Right forelimb (tissue), 1 donor: ENCODE data around the gene FAM241A.

Experiments used
- DNase-seq: peaks from one replicate; pipeline ENCODE4 v3.0.0-alpha.2; 2018

The FAM241A gene

DNA sequence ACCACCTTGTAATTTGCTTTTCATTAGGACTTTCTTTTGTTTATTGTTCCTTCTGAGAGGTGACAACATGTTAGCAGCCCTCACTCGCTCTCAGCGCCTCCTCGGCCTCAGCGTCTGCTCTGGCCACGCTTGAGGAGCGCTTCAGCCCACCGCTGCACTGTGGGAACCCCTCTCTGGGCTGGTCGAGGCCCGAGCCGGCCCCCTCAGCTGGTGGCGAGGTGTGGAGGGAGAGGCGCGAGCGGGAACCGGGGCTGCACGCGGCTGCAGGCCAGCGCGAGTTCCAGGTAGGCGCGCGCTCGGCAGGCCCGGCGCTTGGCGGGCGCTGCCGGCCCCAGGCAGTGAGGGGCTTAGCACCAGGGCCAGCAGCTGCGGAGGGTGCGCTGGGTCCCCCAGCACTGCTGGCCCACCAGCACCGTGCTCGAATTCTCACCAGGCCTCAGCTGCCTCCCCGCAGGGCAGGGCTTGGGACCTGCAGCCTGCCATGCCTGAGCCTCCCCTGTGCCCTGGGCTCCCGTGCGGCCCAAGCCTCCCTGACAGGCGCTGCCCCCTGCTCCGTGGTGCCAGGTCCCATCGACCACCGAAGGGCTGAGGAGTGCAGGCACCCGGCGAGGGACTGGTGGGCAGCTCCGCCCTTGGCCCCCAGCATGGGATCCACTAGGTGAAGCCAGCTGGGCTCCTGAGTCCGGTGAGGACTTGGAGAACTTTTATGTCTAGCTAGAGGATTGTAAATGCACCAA, 77.1 kb downstream of the FAM241A start:
- no peak for DNase-seq

- DNase-seq, result no peak
Observed at GRCh38 chr4:112225157-112225556, 79.9 kb downstream of the FAM241A start.

GRCh38 chr4:112230879-112231778, 85.9 kb downstream of the FAM241A start:
- DNase-seq, result peak; percentile 99

DNA sequence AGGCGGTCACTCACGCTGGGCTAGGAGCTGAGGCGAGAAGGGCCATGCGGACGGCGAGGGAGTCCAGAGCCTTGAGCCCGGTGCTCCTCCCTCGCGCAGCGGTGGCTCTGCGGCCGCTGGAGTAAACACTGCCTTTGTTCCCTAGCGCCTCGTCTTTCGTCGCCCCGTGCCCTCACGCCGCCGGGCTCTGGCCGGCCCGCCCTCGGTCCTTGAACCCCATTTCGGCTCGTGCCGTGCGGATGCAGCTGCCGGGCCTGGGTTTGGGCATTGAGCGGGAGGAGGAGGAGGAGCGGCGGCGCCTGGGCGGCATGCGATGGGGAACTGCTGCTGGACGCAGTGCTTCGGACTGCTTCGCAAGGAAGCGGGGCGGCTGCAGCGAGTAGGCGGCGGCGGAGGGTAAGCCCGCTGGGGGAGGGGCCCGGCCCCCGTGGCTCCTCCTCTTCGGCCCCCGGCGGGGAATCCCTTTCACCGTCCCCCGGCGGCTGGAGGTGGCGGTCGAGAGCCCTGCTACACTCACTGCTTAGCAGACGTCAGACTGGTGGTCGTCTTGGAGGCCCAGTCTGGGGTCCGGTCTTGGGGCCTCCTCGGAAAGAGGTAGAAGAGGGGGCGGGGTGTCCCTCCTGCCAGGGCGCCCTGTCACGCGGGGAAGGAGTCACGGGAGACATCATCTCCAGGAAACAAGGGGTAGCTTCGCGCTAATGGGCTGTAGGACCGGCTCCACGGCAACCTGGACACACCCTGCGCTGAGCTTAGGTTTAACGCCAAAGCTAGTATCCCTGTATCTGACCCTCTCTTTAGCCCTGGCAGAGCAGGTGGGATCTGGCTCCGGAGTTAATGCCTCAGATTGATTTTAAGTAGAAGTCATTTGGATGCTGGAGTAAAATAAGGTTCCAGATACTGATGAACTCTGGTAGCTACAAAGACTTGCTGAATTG, 86.8 kb downstream of the FAM241A start, which contains the start of gene AP1AR:
Gene AP1AR (plus strand): TSS at position 9 of the 935 bp plus-strand sequence. CDS start 305 bp downstream, at position 314.
- DNase-seq, result peak; percentile 89

GRCh38 chr4:112234952-112235609, 89.8 kb downstream of the FAM241A start:
- peak; percentile 54 for DNase-seq

DNA sequence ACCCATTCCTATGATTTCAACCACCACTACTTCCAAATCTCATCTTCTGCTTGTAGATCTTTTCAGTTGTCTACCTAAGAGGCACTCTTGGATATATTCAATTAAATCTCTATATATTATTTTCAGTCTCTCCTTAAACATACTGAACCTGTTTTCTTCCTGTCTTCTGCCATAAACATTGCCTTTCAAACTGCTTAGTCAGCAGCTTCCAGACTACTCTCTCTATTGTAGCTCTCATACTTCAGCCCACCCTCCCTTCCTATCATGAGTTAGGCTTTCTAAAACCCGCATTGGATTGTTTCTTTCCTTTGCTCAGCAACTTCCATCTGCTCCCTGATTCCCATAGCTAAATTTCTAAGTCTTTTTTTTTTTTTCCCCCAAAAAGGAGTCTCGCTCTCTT, 90.8 kb downstream of the FAM241A start:
- no peak for DNase-seq

GRCh38 chr4:112238833-112239232, 93.6 kb downstream of the FAM241A start:
- DNase-seq, result no peak
